ENCODE results near the gene SH3D21. TPM values are rescaled to one million over a fixed set of nuclear protein-coding genes. Genes with fewer than 3 reads are reported as not detected.

Gene SH3D21
- polyA plus RNA-seq, 10 donors, result 1.8 to 5.1 (median 3.1) TPM

GRCh38 chr1:36355811-36356210 is 49.6 kb downstream of the SH3D21 start:
- no peak for DNase-seq

DNA sequence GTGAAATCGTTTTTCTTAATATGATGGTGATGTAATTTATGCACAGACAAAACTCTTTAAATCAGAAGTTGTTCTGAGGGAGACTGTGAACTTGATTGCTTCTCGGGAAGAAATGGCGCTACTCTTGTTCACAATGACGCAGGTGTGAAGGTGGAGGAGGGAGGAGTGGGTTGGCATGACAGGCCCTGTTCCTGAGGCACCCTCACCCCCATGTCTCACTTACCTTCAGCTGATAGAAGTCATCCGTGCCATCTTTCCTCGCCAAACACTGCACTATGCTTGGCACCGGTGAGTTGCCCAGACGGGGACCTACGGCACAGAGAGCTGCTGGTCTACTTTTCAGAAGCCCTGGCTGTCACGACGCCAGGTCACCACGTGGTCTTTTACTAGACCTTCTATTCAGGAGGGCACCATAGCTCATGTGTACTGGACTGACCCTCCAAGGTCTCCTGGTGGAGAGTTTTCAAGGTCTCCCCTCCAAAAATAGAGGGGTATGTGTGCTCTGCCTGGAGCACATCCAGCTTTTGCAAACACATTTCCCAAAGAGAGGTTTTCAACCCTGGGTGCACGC is 52.4 kb downstream of the SH3D21 start:
- DNase-seq, result no peak

DNA sequence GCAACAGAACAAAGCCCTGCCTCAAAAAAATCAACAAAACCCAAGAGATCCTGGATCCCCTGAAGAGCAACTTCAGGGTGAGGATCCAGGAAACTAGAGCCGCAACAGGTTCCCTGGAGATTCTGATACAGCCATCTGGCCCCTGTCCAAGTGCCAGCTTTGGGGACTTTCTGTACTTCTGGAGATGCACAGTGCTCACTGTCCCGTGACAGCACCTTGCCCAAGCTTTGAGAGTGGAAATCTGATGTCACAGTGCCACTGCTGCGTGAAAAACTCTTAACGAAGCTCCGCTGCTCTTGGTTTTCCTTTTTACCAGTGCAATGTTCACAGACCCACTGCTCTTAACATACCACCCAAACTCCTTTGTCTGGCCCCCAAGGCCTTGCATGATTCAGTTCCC is 53.2 kb downstream of the SH3D21 start:
- no peak for DNase-seq

GRCh38 chr1:36359911-36360550 is 53.9 kb downstream of the SH3D21 start:
- no peak for DNase-seq

- DNase-seq, result peak in 2 of 3 donors; percentile 31 to 61
These were observed 59.2 kb downstream of the SH3D21 start for GRCh38 chr1:36365381-36365780.

DNA sequence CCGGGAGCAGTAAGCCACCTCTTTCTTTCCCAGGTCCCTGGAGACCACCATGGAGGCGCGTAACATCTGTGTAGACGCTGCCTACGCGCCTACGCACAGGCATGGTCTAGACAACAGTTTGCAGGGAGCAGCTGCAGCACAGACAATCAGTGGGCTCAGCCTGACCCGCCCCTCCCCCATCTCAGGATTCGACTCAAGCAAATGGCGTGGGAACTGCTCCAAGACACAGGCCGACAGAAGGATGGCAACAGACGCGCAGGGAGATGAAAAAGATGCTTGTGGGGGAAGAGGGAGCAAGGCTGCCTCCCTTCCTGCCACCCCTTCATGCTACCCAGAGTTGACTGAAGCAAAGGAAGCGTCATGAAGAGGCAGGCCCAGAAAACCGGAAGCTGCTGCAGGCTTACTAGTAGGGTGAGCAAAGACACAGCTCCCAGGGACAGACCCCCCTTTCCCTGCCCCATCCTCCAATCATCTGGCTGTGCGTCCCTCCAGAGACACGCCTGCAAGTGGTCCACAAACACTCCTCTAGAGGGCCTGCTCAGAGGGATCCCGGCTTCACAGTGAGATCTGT is 60.0 kb downstream of the SH3D21 start:
- peak; percentile 58 to 83 (median 71) for DNase-seq

GRCh38 chr1:36367066-36367465 is 60.9 kb downstream of the SH3D21 start:
- no peak for DNase-seq

GRCh38 chr1:36367798-36368197 is 61.6 kb downstream of the SH3D21 start:
- DNase-seq, result no peak

- peak; percentile 61 to 85 (median 75) for DNase-seq
These were observed 63.1 kb downstream of the SH3D21 start for GRCh38 chr1:36369061-36369861.

Other genes with a start within 250 kb of the SH3D21 start
- gene TEKT2, start 222.3 kb upstream of the SH3D21 start, polyA plus RNA-seq (ENCODE audit: insufficient read length in 10 of 10), result under 1 TPM; 0.28 to 0.65 (median 0.46) TPM
- gene ADPRS, start 217.5 kb upstream of the SH3D21 start, polyA plus RNA-seq (ENCODE audit: insufficient read length in 10 of 10), result 10 to 100 TPM; 21.8 to 26.8 (median 25.4) TPM
- 10 to 100 TPM in 8 of 10 donors, 1 to 10 TPM in 2; 5.5 to 35.9 (median 16.9) TPM for gene COL8A2, start 181.1 kb upstream of the SH3D21 start, polyA plus RNA-seq (ENCODE audit: insufficient read length in 10 of 10)
- gene TRAPPC3, start 156.9 kb upstream of the SH3D21 start, polyA plus RNA-seq (ENCODE audit: insufficient read length in 10 of 10), result 10 to 100 TPM; 32.3 to 44.8 (median 33.9) TPM
- gene MAP7D1, start 150.2 kb upstream of the SH3D21 start, polyA plus RNA-seq (ENCODE audit: insufficient read length in 10 of 10), result 100 to 1,000 TPM; 117 to 169 (median 141) TPM
- 100 to 1,000 TPM in 3 of 10 donors, 10 to 100 TPM in 7; 83.5 to 120 (median 95.6) TPM for gene THRAP3, start 81.9 kb upstream of the SH3D21 start, polyA plus RNA-seq (ENCODE audit: insufficient read length in 10 of 10)
- 10 to 100 TPM; 17.7 to 53.6 (median 29.9) TPM for gene EVA1B, start 17.3 kb downstream of the SH3D21 start, polyA plus RNA-seq (ENCODE audit: insufficient read length in 10 of 10)
- gene STK40, start 79.6 kb downstream of the SH3D21 start, polyA plus RNA-seq (ENCODE audit: insufficient read length in 10 of 10), result 10 to 100 TPM; 18.0 to 31.0 (median 23.9) TPM
- 10 to 100 TPM; 19.4 to 27.9 (median 22.2) TPM for gene LSM10, start 91.5 kb downstream of the SH3D21 start, polyA plus RNA-seq (ENCODE audit: insufficient read length in 10 of 10)
- gene OSCP1, start 144.1 kb downstream of the SH3D21 start, polyA plus RNA-seq (ENCODE audit: insufficient read length in 10 of 10), result 1 to 10 TPM; 4.3 to 7.0 (median 5.5) TPM
- gene MRPS15, start 158.0 kb downstream of the SH3D21 start, polyA plus RNA-seq (ENCODE audit: insufficient read length in 10 of 10), result 10 to 100 TPM; 55.5 to 61.9 (median 58.8) TPM
- 1 to 10 TPM; 1.9 to 4.1 (median 2.7) TPM for gene CSF3R, start 176.5 kb downstream of the SH3D21 start, polyA plus RNA-seq (ENCODE audit: insufficient read length in 10 of 10)